Measurements from ENCODE around the gene ASPSCR1.

The ASPSCR1 gene

DNA sequence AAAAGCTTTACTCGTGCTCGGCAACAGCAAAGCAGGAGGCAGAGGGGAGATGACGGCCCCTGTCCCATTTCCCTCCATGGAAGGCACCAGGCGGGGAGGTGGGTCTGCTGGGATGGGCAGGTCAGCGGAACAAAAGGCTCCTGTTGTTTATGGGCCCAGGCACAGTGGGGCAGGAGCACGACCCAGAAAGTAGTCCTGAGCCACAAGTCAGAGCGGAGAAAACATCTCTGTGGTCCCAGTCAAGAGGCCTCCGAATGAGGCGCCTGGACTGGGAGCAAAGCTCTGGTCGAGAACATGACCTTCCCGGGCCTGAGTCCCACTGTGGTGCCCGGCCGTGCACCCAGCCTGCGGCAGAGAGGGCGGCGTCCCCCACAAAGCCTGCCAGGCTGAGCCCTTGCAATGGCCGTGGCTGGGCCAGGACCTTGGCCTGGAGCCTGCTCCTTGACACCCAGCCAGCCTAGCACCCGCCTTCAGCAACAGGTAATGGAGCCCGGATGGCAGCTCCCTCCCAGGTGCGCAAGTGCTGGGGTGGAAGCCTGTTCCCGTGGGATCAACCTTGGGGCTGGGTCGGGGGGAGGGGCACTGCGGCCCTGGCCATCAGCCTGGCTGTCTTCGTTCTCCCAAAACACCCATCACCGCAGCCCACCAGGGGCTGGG is 70.6 kb downstream of the ASPSCR1 start:
- no peak for ATAC-seq
- TF ChIP-seq, protein P1, sequence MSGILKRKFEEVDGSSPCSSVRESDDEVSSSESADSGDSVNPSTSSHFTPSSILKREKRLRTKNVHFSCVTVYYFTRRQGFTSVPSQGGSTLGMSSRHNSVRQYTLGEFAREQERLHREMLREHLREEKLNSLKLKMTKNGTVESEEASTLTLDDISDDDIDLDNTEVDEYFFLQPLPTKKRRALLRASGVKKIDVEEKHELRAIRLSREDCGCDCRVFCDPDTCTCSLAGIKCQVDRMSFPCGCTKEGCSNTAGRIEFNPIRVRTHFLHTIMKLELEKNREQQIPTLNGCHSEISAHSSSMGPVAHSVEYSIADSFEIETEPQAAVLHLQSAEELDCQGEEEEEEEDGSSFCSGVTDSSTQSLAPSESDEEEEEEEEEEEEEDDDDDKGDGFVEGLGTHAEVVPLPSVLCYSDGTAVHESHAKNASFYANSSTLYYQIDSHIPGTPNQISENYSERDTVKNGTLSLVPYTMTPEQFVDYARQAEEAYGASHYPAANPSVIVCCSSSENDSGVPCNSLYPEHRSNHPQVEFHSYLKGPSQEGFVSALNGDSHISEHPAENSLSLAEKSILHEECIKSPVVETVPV (CRISPR knock-in tag; IDR thresholded peaks at IDR 0.05), result no peak
- TF ChIP-seq BACH2 (CRISPR knock-in tag; IDR thresholded peaks at IDR 0.05; ENCODE audit: borderline replicate concordance), result no peak
- TF ChIP-seq, protein P2, sequence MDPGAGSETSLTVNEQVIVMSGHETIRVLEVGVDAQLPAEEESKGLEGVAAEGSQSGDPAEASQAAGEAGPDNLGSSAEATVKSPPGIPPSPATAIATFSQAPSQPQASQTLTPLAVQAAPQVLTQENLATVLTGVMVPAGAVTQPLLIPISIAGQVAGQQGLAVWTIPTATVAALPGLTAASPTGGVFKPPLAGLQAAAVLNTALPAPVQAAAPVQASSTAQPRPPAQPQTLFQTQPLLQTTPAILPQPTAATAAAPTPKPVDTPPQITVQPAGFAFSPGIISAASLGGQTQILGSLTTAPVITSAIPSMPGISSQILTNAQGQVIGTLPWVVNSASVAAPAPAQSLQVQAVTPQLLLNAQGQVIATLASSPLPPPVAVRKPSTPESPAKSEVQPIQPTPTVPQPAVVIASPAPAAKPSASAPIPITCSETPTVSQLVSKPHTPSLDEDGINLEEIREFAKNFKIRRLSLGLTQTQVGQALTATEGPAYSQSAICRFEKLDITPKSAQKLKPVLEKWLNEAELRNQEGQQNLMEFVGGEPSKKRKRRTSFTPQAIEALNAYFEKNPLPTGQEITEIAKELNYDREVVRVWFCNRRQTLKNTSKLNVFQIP (CRISPR knock-in tag; IDR thresholded peaks at IDR 0.05; ENCODE audit: borderline replicate concordance, low read depth), result no peak
- TF ChIP-seq PPARA (CRISPR knock-in tag; IDR thresholded peaks at IDR 0.05; ENCODE audit: borderline replicate concordance), result no peak
- no peak for TF ChIP-seq SNAI2 (CRISPR knock-in tag; IDR thresholded peaks at IDR 0.05)
- no peak for TF ChIP-seq ZNF8 (CRISPR knock-in tag; IDR thresholded peaks at IDR 0.05)
- TF ChIP-seq ARNTL (CRISPR knock-in tag; IDR thresholded peaks at IDR 0.05; ENCODE audit: borderline replicate concordance, low read depth), result no peak
- no peak for TF ChIP-seq RARB (CRISPR knock-in tag; IDR thresholded peaks at IDR 0.05)
- TF ChIP-seq, protein P3, sequence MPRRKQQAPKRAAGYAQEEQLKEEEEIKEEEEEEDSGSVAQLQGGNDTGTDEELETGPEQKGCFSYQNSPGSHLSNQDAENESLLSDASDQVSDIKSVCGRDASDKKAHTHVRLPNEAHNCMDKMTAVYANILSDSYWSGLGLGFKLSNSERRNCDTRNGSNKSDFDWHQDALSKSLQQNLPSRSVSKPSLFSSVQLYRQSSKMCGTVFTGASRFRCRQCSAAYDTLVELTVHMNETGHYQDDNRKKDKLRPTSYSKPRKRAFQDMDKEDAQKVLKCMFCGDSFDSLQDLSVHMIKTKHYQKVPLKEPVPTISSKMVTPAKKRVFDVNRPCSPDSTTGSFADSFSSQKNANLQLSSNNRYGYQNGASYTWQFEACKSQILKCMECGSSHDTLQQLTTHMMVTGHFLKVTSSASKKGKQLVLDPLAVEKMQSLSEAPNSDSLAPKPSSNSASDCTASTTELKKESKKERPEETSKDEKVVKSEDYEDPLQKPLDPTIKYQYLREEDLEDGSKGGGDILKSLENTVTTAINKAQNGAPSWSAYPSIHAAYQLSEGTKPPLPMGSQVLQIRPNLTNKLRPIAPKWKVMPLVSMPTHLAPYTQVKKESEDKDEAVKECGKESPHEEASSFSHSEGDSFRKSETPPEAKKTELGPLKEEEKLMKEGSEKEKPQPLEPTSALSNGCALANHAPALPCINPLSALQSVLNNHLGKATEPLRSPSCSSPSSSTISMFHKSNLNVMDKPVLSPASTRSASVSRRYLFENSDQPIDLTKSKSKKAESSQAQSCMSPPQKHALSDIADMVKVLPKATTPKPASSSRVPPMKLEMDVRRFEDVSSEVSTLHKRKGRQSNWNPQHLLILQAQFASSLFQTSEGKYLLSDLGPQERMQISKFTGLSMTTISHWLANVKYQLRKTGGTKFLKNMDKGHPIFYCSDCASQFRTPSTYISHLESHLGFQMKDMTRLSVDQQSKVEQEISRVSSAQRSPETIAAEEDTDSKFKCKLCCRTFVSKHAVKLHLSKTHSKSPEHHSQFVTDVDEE (CRISPR knock-in tag; IDR thresholded peaks at IDR 0.05), result no peak
- no peak for TF ChIP-seq ZC3H10 (CRISPR knock-in tag; IDR thresholded peaks at IDR 0.05)
- TF ChIP-seq ESRRG (CRISPR knock-in tag; IDR thresholded peaks at IDR 0.05), result no peak
- TF ChIP-seq ZFP3 (CRISPR knock-in tag; IDR thresholded peaks at IDR 0.05), result no peak
- TF ChIP-seq OSR1 (CRISPR knock-in tag; IDR thresholded peaks at IDR 0.05), result no peak

DNA sequence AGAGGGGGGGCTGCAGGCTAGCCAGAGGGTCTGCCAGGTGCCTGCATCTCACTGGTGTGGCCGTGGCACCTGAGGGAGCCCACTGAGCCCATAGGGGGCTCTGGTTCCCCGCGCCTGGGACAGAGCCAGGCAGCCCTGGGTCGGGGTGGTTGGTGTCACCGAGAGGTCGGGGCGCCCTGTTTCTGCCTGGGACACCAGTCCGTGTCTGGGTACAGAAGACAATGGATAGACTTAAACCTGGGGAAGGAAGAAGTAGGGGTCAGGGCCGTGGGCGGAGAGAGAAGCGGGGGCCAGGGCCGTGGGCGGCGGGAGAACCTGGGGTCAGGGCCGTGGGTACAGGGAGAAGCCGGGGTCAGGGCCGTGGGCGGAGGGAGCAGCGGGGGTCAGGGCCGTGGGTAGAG is 71.1 kb downstream of the ASPSCR1 start:
- ATAC-seq, result no peak
- TF ChIP-seq, protein P4, sequence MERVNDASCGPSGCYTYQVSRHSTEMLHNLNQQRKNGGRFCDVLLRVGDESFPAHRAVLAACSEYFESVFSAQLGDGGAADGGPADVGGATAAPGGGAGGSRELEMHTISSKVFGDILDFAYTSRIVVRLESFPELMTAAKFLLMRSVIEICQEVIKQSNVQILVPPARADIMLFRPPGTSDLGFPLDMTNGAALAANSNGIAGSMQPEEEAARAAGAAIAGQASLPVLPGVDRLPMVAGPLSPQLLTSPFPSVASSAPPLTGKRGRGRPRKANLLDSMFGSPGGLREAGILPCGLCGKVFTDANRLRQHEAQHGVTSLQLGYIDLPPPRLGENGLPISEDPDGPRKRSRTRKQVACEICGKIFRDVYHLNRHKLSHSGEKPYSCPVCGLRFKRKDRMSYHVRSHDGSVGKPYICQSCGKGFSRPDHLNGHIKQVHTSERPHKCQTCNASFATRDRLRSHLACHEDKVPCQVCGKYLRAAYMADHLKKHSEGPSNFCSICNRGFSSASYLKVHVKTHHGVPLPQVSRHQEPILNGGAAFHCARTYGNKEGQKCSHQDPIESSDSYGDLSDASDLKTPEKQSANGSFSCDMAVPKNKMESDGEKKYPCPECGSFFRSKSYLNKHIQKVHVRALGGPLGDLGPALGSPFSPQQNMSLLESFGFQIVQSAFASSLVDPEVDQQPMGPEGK (CRISPR knock-in tag; IDR thresholded peaks at IDR 0.05; ENCODE audit: borderline replicate concordance), result no peak
- TF ChIP-seq, protein P3 (CRISPR knock-in tag; IDR thresholded peaks at IDR 0.05), result no peak
- TF ChIP-seq ZNF70 (CRISPR knock-in tag; IDR thresholded peaks at IDR 0.05), result no peak
- TF ChIP-seq SNAI2 (CRISPR knock-in tag; IDR thresholded peaks at IDR 0.05), result no peak
- no peak for TF ChIP-seq ARNTL (CRISPR knock-in tag; IDR thresholded peaks at IDR 0.05; ENCODE audit: borderline replicate concordance, low read depth)
- no peak for TF ChIP-seq ZFP30 (CRISPR knock-in tag; IDR thresholded peaks at IDR 0.05)
- no peak for TF ChIP-seq ZC3H10 (CRISPR knock-in tag; IDR thresholded peaks at IDR 0.05)
- no peak for TF ChIP-seq ZFP3 (CRISPR knock-in tag; IDR thresholded peaks at IDR 0.05)
- no peak for TF ChIP-seq PPARA (CRISPR knock-in tag; IDR thresholded peaks at IDR 0.05; ENCODE audit: borderline replicate concordance)
- no peak for TF ChIP-seq BACH2 (CRISPR knock-in tag; IDR thresholded peaks at IDR 0.05; ENCODE audit: borderline replicate concordance)
- no peak for TF ChIP-seq TOX (CRISPR knock-in tag; IDR thresholded peaks at IDR 0.05; ENCODE audit: borderline replicate concordance)
- TF ChIP-seq, protein P2 (CRISPR knock-in tag; IDR thresholded peaks at IDR 0.05; ENCODE audit: borderline replicate concordance, low read depth), result no peak
- TF ChIP-seq, protein P1 (CRISPR knock-in tag; IDR thresholded peaks at IDR 0.05), result no peak
- no peak for TF ChIP-seq CSDC2 (CRISPR knock-in tag; IDR thresholded peaks at IDR 0.05)
- TF ChIP-seq ZNF8 (CRISPR knock-in tag; IDR thresholded peaks at IDR 0.05), result no peak
